BJ (cell line): ENCODE measurements around the gene RBM47. TPM values are rescaled to one million over a fixed set of nuclear protein-coding genes. Genes with fewer than 3 reads are reported as not detected.

ENCODE experiments used
- CTCF ChIA-PET: fragments of 350-600 bp; formaldehyde crosslinking; extraction: SDS; loops from one replicate; lab custom pipeline; 2021; ENCODE audit warnings: antibody characterized with exemption, inconsistent platforms; lab: Yijun Ruan, JAX
- POLR2A ChIA-PET: fragments of 300-600 bp; sonication (Branson Sonifier 250); formaldehyde crosslinking; extraction: SDS; loops from one replicate; lab custom pipeline; 2021; ENCODE audit warnings: antibody characterized with exemption; lab: Charles Lee
- DNase-seq: peaks from one replicate; pipeline ENCODE4 v3.0.0-alpha.2; 2011; ENCODE audit warnings: low read depth
- H3K27me3 ChIP-seq: 2 replicates; pipeline ENCODE4 v1.6.0; 2011; ENCODE audit warnings: low read length; ENCODE audit not compliant: control insufficient read depth, insufficient read depth
- H3K36me3 ChIP-seq: 2 replicates; pipeline ENCODE4 v1.5.1; 2011; ENCODE audit warnings: low read length; ENCODE audit not compliant: control insufficient read depth, insufficient read depth
- H3K4me3 ChIP-seq: 2 replicates; pipeline ENCODE4 v1.5.1; 2011; ENCODE audit warnings: low read depth, mild to moderate bottlenecking, control low read depth, low read length
- polyA plus RNA-seq: library from polyadenylated mRNA; depleted of rRNA; stranded (reverse); fragments of >200 nt; gene quantifications from 2 replicates; pipeline ENCODE4 v1.2.3, GENCODE V29; 2011
- TF ChIP-seq, protein P1 (sequence below): IDR thresholded peaks from 2 replicates; pipeline ENCODE4 v1.5.1; 2011; ENCODE audit warnings: low read depth, mild to moderate bottlenecking, control low read depth, inconsistent platforms, low read length, moderate library complexity; ENCODE audit not compliant: insufficient read depth

Gene RBM47
- polyA plus RNA-seq, 1 experiment, result 0.52 TPM

DNA sequence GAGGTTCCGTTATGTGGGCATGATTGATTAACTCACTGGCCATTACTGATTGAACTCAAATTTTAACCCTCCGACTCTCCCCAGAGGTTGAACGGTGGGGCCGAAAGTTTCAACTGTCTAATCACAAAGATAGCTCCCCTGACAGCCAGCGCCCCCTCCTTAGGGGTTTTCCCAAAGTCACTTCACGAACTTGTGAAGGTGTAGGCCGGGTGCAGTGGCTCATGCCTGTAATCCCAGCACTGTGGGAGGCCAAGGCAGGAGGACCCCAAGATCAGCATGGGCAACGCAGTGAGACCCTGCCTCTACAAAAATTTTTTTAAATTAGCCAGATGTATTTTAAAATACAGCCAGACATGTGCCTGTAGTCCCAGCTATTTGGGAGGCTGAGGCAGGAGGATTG is 39.8 kb upstream of the RBM47 start:
- Histone ChIP-seq H3K27me3 (no peaks in the 10 kb centered on the region), H3K36me3 (no peaks in the 10 kb centered on the region), H3K4me3 (no peak overlapping the region)
- ChIA-PET POLR2A (no interaction called here), CTCF (no interaction called here)
- no peak for DNase-seq
- TF ChIP-seq, protein P1, sequence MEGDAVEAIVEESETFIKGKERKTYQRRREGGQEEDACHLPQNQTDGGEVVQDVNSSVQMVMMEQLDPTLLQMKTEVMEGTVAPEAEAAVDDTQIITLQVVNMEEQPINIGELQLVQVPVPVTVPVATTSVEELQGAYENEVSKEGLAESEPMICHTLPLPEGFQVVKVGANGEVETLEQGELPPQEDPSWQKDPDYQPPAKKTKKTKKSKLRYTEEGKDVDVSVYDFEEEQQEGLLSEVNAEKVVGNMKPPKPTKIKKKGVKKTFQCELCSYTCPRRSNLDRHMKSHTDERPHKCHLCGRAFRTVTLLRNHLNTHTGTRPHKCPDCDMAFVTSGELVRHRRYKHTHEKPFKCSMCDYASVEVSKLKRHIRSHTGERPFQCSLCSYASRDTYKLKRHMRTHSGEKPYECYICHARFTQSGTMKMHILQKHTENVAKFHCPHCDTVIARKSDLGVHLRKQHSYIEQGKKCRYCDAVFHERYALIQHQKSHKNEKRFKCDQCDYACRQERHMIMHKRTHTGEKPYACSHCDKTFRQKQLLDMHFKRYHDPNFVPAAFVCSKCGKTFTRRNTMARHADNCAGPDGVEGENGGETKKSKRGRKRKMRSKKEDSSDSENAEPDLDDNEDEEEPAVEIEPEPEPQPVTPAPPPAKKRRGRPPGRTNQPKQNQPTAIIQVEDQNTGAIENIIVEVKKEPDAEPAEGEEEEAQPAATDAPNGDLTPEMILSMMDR, result no peak

DNA sequence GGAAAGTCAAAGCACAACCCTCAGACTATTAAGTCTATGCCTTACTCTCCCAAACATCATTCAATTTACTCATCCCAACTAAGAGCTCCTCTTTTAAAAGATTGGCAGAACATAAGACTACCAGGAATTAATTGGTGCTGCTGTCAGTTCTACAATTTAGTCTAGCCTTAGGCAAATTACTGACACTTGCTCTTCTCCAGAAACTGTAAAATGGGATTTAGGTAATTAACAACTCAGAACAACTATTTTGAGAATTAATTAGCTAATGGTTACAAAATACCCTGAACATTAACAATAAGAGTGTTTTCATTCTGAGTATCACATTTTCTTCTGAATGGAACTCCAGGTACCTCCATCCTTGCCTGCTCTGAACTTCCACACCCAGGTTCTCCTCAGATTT is 36.2 kb upstream of the RBM47 start:
- POLR2A ChIA-PET, result no interaction called here
- TF ChIP-seq, protein P1, result no peak
- no peaks in the 10 kb centered on the region for H3K36me3 ChIP-seq
- no peak for DNase-seq
- H3K27me3 ChIP-seq, result no peaks in the 10 kb centered on the region
- CTCF ChIA-PET, result no interaction called here
- no peak overlapping the region for H3K4me3 ChIP-seq

DNA sequence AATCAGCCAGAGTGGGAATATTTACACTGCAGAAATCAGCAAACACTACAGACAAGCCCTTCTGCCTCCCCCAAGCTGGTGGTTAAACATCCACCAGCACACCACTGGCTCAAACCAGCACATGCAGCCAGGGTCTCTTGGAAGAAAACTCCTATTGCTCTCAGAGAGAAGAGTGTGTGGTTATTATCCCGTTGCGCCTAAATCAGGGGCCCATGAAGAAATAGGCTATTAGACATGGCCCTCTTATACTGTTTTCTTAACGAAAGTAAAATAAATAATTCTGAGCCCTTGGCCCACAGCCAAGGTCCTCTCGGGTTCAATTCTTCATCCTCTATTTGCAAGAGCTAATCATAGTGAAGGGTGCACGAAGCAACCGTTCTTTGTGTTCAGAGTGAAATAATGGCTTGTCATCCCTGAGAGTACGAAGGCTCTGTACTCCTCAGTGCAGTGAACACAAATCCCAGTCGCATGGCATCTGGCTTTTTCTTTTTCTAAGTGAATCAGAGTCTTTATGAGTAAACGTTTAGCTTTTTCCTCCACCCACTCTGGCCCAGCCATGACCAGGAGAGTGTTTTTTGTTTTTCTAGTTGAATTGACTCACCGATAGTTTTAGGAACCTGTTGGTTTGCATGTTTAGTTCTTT is 33.4 kb upstream of the RBM47 start:
- peak; percentile 51 for DNase-seq
- POLR2A ChIA-PET, result interaction anchor here (0.5 kb wide), 1 partner anchor 1032 kb away, joined by 7 read pairs; no protein-coding TSS in a partner anchor
- Histone ChIP-seq H3K4me3 (no peak overlapping the region), H3K36me3 (no peaks in the 10 kb centered on the region), H3K27me3 (no peaks in the 10 kb centered on the region)
- TF ChIP-seq, protein P1, result no peak
- CTCF ChIA-PET, result interaction anchor here (0.8 to 1.5 kb wide), 5 partner anchors 9 to 356 kb away, joined by 3 to 5 read pairs (median 3); no protein-coding TSS in a partner anchor

DNA sequence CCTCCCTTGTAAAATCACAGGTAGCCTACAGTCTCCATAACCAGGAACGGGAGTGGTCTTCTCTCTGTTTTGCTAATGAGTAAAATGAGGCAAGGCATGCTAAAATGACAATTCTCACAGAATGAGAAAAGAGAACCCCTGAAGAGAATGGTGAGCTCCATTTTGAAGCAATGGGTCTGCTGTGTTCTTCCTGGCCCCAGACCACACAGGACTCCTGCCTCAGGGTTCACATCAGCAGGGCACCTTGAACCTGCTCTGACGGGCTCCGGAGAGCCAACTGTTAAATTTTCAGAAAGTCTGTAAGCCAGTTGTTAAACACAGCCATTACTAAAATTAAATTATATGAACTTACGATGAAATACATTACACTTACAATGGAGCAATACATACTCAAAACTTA is 32.1 kb upstream of the RBM47 start:
- ChIA-PET CTCF (no interaction called here), POLR2A (no interaction called here)
- Histone ChIP-seq H3K36me3 (no peaks in the 10 kb centered on the region), H3K4me3 (no peak overlapping the region), H3K27me3 (no peaks in the 10 kb centered on the region)
- TF ChIP-seq, protein P1, result no peak
- DNase-seq, result no peak

DNA sequence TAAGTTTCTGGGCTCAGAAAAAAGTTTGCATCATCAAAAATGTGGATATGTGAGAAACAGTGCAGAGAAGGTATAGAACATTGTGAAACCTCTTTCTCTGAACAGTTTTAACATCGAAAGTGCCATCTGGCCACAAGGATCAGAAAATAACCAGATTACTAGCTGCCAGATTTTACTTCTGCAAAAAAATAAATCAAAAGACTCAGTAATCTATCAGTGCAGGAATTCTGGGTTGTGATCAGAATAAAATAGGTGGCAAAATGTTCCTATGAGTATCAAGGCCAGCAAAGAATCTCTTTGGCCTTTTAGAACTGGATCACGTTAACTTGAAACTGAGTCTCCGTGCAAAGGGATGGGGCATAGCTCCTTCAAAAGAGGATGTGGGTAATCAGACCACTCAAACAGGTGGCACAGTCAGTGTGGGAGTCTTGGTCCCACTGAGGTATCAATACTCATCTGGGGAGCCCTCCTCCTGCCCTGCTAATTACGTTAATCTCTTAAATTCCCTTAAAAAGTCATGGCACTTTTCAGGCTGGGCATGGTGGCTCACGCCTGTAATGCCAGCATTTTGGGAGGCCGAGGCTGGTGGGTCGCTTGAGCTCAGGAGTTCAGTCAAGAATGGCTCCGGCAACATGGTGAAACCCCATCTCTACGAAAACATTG is 26.7 kb upstream of the RBM47 start:
- TF ChIP-seq, protein P1, result no peak
- H3K4me3 ChIP-seq, result no peak overlapping the region
- no peaks in the 10 kb centered on the region for H3K27me3 ChIP-seq
- POLR2A ChIA-PET, result no interaction called here
- CTCF ChIA-PET, result interaction anchor here (0.6 to 0.7 kb wide), 2 partner anchors 9 to 10 kb away, joined by 3 read pairs; no protein-coding TSS in a partner anchor
- no peaks in the 10 kb centered on the region for H3K36me3 ChIP-seq
- no peak for DNase-seq
